ENCODE measurements around the gene ARF6.

- no peak for TF ChIP-seq ZFP36 (IDR thresholded peaks at IDR 0.05; ENCODE audit: borderline replicate concordance, partially characterized antibody)
- no peak for TF ChIP-seq CTCF (IDR thresholded peaks at IDR 0.05)
- no peak for TF ChIP-seq CEBPB (IDR thresholded peaks at IDR 0.05)
- no peak for TF ChIP-seq CBX2 (IDR thresholded peaks at IDR 0.05; ENCODE audit: borderline replicate concordance, low read depth)
- TF ChIP-seq PHF8 (IDR thresholded peaks at IDR 0.05; ENCODE audit: borderline replicate concordance, low read depth), result no peak
- no peak for TF ChIP-seq USF2 (IDR thresholded peaks at IDR 0.05)
- TF ChIP-seq ELK1 (IDR thresholded peaks at IDR 0.05; ENCODE audit: low read depth, low read length), result no peak
- TF ChIP-seq MAX (IDR thresholded peaks at IDR 0.05), result no peak
- no peak for TF ChIP-seq JUNB (IDR thresholded peaks at IDR 0.05)
- TF ChIP-seq HEYL (CRISPR knock-in tag; IDR thresholded peaks at IDR 0.05), result no peak
- TF ChIP-seq HMGXB4 (CRISPR knock-in tag; IDR thresholded peaks at IDR 0.05; ENCODE audit: borderline replicate concordance), result no peak
- TF ChIP-seq ATOH8 (CRISPR knock-in tag; IDR thresholded peaks at IDR 0.05; ENCODE audit: low read depth), result no peak
- TF ChIP-seq TP53 (CRISPR knock-in tag; IDR thresholded peaks at IDR 0.05), result no peak
These were observed 5.6 kb downstream of the ARF6 start for GRCh38 chr14:49898485-49898884.

Measured in A549 (cell line).